Measurements from ENCODE around the gene OR8D2.

Gene OR8D2, protein sequence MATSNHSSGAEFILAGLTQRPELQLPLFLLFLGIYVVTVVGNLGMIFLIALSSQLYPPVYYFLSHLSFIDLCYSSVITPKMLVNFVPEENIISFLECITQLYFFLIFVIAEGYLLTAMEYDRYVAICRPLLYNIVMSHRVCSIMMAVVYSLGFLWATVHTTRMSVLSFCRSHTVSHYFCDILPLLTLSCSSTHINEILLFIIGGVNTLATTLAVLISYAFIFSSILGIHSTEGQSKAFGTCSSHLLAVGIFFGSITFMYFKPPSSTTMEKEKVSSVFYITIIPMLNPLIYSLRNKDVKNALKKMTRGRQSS

DNA sequence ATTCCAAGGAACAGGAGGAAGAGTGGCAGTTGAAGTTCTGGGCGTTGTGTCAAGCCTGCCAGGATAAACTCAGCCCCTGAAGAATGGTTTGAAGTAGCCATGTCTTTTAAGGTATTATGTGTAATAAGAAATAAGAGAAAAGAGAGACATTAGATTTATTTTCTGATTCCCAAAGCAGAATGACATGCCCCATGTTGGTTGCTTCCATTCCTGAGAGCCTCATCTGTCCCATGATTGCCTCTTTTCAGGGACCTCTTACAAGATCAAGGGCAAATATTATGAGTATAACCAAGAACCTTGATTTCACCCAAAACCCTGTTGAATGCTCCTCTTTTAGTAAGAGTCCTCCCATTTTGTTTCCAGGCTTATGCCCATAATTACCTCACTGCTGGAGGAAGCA, at the start of gene OR8D2:
TSS of gene OR8D2 (minus strand) at position 101 of the 400 bp plus-strand sequence. CDS start at position 101, 0 bp downstream.
- no peak for DNase-seq

DNA sequence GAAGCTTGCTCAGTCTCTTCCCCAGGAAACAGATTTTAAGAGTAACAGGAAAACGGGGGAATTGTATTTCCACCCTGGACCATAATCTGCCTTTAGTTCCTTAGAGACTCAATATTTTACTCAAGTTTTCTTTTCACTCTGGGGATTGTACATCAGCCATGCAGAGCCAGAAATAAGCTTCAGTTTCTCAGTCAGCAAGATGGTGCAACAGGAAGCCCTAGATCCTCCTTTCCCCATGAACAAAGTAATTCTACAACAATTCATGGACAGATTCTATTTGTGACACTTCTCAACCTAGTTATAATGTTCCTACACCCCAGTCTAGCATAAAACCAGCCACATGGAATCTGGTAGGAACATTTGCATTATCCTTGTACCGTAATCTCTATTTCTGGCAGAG, 39.6 kb upstream of the OR8D2 start:
- DNase-seq, result no peak

DNA sequence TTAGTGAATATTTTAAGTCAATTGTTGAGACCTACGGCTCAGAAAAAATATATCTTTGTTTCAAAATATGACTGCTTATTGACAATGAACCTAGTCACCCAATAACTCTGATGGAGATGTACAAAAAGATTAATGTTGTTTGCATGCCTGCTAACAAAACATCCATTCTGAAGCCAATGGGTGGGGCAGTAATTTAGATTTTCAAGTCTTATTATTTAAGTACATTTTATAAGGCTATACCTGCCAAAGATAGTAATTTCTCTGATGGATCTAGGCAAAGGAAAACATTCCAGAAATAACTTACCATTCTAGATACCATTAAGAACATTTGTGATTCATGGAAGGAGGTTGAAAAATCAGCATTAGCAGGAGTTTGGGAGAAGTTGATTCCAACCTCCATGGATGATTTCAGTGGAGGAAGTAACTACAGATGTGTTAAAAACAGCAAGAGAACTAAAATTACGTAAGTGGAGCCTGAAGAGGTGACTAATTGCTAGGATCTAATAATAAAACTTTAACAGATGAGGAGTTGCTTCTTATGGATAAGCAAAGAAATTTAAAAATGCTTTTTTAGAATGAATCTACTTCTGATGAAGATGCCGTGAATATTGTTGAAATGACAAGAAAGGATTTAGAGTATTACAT, 26.4 kb upstream of the OR8D2 start:
- no peak for DNase-seq

DNA sequence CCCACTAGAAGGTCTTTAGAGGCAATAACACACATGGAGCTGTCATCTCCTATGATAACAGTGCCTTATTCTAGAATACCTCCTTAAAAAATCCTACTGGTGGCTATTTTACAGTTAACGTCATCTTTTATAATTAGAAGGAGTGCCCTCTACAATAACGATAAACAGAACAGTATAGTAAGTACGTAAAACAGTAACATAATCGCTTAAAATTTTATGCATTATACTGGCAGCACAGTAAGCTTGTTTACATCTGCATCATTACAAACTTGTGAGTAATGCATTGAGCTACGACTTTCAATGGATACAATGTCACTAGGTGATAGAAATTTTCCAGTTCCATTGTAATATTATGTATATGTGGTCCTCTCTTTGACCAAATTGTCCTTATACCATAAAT, 24.3 kb upstream of the OR8D2 start:
- DNase-seq, result no peak

DNA sequence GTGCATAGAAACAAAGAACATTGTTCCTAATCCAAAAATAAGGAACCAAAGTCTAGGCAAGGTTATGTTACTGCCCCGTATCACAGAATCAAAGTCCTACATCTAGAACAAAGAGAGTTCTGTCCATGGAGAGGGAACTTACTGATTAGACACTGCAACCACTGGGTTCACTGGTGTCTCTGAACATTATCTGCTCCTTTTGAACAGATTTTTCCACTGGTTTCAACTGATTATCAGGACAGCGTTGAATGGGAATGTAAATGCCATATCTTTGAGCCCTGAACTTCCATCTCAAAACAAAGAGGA, 20.1 kb upstream of the OR8D2 start:
- no peak for DNase-seq

DNA sequence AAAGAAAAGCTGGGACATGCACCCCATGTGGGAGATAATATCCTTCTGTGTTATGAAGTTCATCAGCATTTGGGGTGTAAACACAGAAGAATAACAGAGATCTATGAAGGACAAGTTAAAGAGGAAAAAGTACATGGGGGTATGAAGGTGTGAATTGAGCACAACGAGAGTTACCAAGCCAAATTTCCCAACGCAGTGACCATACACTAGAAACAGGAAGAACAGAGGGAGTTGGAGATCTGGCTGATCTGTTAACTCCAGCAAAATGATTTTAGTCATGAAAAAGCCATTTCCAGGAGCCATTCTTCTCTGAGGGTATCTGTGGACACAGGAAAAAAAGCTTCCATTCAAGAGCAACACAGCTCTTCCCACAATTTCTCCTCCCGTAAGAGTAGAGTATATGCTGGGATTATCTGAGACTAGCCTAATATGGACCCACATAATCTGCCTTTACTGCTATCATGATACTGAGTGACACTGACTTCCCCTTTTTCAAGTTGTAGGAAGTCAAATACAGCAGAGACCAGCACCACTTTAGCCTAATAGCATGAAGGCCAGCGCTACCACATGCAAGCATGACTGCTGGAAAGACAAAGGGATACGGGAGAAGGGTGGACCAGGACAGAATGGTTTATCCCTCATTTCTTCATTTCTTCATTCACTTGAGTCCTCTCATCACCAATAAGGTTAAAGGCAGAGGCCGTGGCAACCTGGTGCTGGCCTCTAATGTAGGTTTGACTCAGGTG, 19.6 kb upstream of the OR8D2 start:
- no peak for DNase-seq

DNA sequence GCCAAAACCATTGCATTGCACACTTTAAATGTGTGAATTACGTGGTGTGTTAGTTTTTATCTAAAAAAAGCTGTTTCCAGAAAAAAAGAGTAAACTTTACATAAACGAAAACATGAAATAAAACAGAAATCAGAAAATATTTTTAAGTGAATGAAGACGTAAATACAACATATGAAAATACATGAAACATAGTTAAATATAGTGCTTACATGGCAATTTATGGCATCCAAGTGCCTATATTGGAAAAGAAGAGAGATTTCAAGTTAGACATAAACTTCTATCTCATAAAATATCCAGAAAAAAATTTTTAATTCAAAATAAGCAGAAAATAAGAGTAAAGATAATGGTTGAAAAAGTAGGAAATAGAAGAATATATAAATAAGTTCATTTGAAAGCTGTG, 11.9 kb upstream of the OR8D2 start:
- DNase-seq, result no peak

DNA sequence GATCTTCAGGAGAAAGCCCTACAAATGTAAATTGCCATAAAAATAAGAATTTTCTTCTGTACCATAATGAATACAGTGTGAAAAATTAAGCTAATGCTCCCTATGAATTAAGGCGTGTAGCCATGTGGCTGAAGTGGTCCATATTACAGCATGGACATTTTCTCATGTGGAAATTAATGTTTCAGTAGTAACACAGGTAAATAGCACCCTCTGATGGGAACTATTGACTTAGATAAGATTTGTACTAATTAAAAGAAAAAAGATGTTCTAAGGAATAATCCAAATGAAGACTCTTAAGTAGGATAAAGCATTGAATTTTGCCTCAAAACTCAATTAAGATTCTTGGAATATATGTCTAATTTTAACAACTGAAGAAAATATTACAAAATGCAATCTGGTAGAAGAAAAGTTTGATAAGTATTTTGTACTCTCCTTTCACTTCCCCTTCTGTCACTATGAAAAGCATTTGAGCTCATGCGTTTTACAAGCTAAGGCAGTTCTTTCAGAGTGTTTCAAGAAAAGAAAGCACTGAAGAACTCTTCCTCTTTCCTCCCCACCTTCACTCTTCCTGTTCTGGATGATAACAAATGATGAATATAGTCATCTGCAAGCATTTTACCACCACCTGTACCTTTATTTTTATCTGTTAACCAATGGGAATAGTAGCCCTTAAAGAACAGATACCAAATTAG, 9.9 kb upstream of the OR8D2 start:
- DNase-seq, result no peak

DNA sequence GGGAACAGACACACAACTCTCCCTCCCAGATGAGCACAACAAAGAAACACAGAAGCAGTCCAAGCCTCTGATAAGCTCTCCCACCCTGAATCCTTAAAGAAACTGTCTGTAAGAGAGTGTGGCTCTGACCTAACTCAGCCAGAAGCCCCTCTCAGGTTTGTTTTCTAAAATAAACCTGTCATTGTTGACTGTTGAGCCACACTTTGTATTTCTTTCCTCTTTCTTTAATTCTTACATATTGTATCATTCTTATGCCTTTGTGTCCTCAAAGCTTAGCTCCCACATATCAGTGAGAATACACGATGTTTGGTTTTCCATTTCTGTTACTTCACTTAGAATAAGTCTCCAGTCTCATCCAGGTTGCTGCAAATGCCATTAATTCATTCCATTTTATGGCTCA, 7.8 kb upstream of the OR8D2 start:
- no peak for DNase-seq

DNA sequence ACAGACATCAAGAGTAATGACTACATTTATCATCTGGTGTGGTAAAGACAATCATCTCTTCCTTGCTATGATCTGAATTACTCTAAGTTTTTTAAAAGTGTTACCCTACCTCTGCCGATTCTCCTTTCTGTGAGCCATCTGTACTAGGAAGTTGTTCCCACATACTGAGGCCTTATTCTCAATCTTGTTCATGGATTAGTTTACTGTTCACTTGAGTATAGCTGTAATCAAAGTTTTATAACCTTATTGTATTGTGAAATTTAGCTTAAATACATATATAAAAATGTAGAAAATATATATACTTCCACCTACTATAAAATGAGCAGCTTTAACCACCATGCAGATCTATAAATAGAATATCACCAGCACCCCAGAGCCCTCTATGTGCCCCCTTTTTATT, 2.4 kb upstream of the OR8D2 start:
- DNase-seq, result no peak

DNA sequence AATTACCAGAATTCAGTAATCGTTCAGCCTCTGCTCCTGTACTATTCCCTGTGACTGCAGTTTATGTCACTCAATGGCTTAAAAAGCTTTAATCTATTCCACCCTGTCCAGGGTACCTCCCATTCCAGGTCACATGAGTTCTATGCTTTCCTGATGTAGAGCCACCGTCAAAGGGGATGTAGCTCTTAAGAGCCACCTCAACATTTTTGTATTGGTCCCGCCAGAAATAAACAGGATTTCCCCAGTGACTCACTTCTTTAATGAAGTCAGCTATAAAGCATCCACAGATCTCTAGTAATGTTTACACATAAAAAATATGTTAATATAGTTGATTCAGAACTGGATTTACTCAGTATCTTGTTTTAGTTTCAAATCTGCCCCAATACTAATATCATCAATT, 4.9 kb downstream of the OR8D2 start:
- no peak for DNase-seq

DNA sequence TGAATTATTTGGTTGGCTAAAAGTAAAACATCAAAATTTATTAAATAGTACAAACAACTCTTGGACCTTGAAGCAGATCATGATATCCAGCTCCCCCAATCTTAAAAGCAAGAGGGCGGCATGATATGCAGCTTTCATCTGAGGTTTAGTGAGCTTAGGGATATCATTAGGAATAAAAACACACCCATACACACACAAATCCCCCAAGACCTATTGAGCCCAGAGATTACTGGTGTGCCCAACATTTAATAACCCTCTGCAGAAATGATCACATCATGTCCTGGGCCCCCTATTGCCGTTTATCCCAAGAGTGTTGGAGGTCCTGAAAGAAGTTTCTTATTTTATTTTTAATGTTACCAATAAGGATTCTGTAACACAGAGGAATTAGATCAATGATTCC, 6.1 kb downstream of the OR8D2 start, which contains the start of gene OR8D1:
TSS of gene OR8D1 (minus strand) at position 101 of the 400 bp plus-strand sequence. CDS start 3,183 bp downstream, outside the sequence.
- DNase-seq, result no peak

DNA sequence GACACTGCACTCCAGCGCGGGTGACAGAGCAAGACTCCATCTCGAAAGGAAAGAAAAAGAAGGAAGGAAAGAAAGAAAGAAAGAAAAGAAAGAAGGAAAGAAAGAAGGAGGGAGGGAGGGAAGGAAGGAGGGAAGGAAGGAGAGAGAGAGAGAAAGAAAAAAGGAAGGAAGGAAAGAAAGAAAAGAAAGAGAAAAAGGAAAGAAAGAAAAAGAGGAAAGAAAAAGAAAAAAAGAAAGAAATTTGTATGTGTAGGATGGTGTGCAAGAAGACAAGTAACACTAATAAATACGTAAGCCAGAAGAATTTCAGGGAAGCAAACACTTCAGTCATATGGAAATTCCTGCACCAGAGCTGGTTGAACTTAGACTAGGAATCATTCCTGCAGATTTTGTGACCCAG, 6.9 kb downstream of the OR8D2 start:
- no peak for DNase-seq

DNA sequence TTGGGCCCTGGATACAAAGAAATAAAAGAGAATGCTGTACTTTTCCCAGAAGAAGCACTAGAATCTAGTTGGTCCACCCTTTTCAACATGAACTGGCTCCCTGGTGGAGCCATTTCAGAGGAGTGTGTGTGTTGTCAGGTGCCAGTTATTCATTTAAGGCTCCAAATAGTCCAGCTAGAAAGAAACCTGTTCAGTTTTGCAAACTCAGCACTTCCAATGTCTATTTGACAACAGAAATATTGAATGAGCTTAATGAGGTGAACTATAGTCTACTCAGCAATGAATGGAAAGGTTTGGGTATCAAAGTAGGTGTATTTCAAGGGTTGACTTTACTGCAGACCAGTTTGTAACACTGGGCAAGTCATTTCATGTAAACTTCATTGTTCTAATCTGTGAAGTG, 8.3 kb downstream of the OR8D2 start:
- no peak for DNase-seq

DNA sequence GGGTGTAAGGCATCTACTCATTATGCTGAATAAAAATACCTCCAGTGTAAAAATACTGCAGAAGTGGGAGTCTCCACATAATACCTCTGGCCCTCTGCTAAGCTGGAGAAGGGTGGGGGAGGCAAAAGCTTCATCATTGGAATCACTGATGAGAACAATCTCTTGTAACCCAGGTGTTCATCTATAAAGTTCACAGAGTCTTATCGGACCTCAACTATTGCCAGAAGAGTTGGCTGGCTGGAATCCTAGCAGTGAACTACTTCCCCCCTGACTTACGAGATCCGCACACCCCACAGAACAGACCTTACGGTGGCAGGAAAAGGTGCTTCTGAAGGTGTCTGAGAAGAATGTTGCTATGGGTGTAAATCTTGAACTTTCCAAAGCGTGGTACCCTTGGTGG, 8.7 kb downstream of the OR8D2 start:
- no peak for DNase-seq

DNA sequence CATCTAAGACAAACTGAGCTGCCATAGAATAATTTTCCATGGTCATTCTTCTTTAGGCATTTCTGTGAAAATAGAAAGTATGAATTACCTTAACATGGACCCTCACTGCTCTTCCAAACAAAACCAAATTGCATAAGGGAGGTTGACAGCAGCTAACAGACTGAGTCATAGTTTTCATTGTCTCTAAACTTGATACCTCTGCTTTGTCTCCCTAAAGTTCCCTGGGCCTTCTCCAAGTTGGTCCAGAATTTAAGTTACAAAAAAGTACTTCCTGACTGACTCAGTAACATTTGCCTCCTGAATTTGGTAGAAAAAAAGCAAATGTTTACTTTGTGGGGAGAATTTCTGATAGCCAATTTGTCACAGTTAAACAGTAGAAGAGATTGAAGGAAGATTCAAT, 9.3 kb downstream of the OR8D2 start:
- DNase-seq, result no peak

DNA sequence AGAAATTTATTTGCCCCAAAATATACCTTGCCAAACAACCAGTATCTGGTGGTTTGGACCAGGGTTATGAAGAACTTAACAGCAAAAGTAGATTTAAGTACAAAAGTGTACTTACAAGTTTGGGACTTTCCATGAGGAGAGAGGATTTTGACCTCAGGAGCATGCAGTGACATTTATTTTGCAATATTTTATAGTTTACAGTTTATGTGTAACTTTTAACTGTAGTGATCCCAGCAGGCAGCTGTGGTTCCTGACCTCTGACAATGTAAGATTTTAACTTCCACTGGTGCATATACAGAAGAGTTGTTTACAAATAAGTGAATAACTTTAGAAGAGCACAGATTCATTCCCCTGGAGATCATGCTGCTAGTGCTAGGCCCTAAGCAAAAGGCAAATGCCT, 12.9 kb downstream of the OR8D2 start:
- DNase-seq, result no peak

DNA sequence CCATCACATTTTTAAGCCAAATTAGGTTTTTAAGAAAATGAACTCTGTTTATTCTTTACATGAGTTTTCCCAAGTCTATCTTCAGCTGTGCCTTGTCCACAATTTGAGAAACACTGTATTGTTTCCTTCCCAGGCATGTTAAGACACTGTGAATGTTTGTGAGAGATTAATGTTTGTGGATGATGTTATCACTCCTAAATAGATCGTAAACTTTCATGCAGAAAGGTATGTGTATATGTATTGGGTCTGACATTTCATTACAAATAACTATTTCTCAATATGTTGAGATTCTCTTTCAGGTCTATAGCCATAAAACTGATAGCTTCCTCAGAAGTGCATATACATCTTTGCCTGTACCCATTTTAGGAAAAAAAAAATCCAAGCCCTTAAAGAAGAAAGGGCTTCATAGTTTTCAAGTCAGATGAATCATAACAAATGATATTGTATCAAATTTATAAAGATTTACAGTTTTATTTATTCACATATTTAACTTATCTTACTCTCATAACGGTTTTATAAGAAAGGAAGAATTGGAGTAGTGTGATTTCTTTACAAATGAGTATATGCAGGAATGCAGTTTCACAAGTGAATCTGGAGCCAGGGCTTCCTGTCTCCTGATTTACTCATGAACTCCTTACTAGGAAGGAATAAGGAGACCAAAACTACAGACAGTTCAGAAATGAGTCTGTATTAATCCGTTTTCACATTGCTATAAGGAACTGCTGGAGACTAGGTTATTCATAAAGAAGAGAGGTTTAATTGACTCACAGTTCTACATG, 17.5 kb downstream of the OR8D2 start:
- DNase-seq, result no peak

DNA sequence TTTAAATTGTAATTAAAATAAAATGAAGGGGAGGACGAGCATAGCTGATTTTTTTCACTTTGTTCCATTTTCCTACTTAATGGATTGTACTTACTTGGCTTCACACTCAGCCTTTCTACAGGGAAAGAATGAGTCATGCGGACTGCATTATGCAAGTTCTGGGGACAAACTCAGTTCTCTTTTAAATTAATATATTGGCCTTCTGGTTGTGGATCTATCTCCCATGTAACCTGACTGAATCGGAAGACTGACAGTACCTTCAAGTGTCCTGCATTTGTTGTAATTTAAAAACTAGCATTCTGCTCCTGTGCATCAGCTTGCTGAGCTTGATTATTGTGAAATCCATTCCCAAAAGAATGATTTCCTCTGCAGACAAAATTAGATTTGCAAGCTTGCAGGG, 18.4 kb downstream of the OR8D2 start:
- no peak for DNase-seq

DNA sequence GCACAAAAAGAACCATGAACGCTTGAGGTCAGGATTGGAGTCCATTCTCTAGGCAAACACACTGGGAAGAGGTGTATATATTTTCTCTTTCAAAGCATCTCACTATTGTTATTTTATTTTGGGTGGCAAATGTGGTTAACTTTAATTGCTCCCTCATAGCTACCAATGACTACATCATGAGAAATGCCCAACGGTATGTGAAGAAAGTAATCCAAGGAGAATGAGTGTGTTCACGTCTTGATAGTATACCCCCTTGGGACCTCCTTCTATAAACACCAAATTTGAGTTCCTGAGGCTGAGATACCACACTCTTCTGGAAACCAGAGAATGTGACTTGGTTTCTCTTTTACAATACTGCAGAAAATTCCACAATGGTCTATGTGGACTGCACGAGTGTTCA, 22.1 kb downstream of the OR8D2 start:
- no peak for DNase-seq

DNA sequence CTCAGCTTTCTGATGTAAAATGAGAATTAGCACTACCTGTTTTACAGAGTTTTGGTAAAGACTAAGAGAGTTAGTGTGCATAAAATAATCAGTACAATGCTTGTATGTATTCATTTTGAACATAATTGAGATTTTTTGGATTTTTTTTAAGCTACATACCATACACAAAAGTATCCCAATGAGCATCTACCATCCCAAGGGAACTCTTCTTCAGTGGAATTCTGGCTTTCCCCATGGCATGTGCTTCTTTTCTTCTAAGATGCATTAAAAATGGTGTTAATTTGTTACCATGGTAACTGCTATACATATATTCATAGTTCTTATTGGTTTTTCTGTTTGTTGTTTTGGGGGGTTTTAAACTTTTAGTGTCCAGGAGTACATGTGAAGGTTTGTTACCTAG, 24.0 kb downstream of the OR8D2 start:
- no peak for DNase-seq

DNA sequence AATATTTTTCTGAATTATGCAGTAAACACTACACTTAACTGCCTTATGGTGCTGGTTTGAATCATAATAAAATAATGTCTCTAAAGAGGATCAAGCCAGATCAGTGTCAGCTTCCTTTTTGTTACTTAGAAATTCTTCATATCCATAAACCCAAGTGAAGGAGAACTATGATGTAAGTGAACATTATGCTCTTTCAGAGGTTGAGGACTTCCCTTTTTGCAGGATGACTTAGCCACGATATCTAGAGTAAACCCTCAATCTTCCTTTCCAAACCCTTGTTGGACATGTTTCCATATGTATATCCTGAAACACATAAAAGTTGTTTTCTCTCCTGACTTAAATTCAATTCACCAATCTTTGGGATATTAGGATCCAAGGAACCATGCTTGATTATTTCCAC, 25.3 kb downstream of the OR8D2 start:
- no peak for DNase-seq
